ENCODE results near the gene KLHL8.

DNA sequence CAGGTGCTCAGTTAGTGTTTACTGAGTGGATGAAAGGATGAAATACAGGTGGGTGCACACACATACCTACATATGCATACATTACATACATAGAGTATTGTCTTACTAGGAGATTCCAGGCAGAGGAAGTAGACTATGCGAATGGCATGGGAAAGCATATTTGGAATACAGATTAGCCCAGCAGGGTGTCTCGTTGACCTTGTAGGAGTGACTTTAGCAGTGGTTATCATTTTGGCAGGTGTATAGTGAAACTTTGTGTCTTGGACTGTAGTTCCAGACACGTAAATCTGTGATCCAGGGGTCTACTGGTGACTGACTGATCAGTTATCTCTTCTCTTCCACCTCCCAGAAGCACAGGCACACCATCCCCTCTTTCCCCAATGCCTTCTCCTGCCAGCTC is 86.3 kb downstream of the KLHL8 start:
- no peak for TF ChIP-seq FOXK2 (IDR thresholded peaks at IDR 0.05)
- TF ChIP-seq ELF4 (IDR thresholded peaks at IDR 0.05) = no peak

Measured in HEK293T (cell line).